ENCODE measurements around the gene HLCS.
A peak's percentile ranks its signal among the peaks of the same experiment; 100 is the strongest.

HLCS gene

GRCh38 chr21:36854391-36854790 is 112.1 kb downstream of the HLCS start:
- H3K36me3 ChIP-seq (ENCODE audit: insufficient read depth, low read length) = no peaks in the 10 kb centered on the region
- H3K27me3 ChIP-seq (ENCODE audit: insufficient read depth, low read length, poor library complexity, severe bottlenecking) = no peaks in the 10 kb centered on the region
- H3K4me3 ChIP-seq (ENCODE audit: low read length, poor library complexity, severe bottlenecking) = no peak overlapping the region
- H3F3A ChIP-seq (ENCODE audit: low read depth) = no peaks in the 10 kb centered on the region
- TF ChIP-seq EZH2phosphoT487 (IDR thresholded peaks at IDR 0.05; ENCODE audit: borderline replicate concordance) = no peak
- peak; percentile 85 for TF ChIP-seq CTCF (conservative IDR thresholded peaks at IDR 0.05; ENCODE audit: low read length)
- peak overlapping the region; percentile 29 for H3K4me2 ChIP-seq (ENCODE audit: low read depth, low read length, poor library complexity, severe bottlenecking)
- H3K9me2 ChIP-seq (replicated peaks; ENCODE audit: low read depth, low read length) = no peaks in the 10 kb centered on the region
- H4K20me1 ChIP-seq (ENCODE audit: insufficient read depth, low read length, poor library complexity, severe bottlenecking) = no peaks in the 10 kb centered on the region
- H3K79me2 ChIP-seq (ENCODE audit: insufficient read depth, low read length) = no peaks in the 10 kb centered on the region
- H3K9me3 ChIP-seq (ENCODE audit: insufficient read depth, low read depth, low read length) = no peaks in the 10 kb centered on the region
- peaks cover 3% of the 10 kb centered on the region for H3K4me1 ChIP-seq (ENCODE audit: insufficient read depth, low read length, poor library complexity, severe bottlenecking)
- H2AFZ ChIP-seq (ENCODE audit: low read length) = peak overlapping the region; percentile 78
- no peak overlapping the region for H3K9ac ChIP-seq (ENCODE audit: low read depth, low read length, poor library complexity, severe bottlenecking)

DNA sequence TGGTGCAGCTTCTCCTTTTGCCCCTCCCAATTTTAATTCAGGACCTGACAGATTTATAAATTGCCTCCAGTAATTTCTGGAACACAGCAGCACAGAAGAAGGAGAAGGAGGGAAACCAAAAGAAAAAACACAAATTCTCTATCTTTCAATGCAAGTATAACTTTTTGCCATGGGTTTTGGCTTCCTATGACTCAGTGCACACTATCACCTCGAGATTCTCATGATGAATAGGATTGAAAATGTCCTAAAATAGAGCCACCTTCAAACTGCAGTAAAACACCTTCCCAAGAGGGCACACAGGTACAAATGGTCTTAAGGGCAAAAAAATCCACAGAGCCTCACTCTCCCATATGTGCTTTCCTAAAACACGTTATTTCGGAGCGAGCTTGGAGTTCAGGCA is 113.6 kb downstream of the HLCS start:
- no peaks in the 10 kb centered on the region for H3K9me3 ChIP-seq (ENCODE audit: insufficient read depth, low read depth, low read length)
- H3K9me2 ChIP-seq (replicated peaks; ENCODE audit: low read depth, low read length) = no peaks in the 10 kb centered on the region
- H3K4me3 ChIP-seq (ENCODE audit: low read length, poor library complexity, severe bottlenecking) = no peak overlapping the region
- H3K9ac ChIP-seq (ENCODE audit: low read depth, low read length, poor library complexity, severe bottlenecking) = no peak overlapping the region
- peaks cover 3% of the 10 kb centered on the region for H3K4me1 ChIP-seq (ENCODE audit: insufficient read depth, low read length, poor library complexity, severe bottlenecking)
- no peak overlapping the region for H3K4me2 ChIP-seq (ENCODE audit: low read depth, low read length, poor library complexity, severe bottlenecking)
- H3F3A ChIP-seq (ENCODE audit: low read depth) = no peaks in the 10 kb centered on the region
- TF ChIP-seq EZH2phosphoT487 (IDR thresholded peaks at IDR 0.05; ENCODE audit: borderline replicate concordance) = no peak
- no peak for TF ChIP-seq CTCF (conservative IDR thresholded peaks at IDR 0.05; ENCODE audit: low read length)
- H3K79me2 ChIP-seq (ENCODE audit: insufficient read depth, low read length) = no peaks in the 10 kb centered on the region
- no peak overlapping the region for H2AFZ ChIP-seq (ENCODE audit: low read length)
- H3K27me3 ChIP-seq (ENCODE audit: insufficient read depth, low read length, poor library complexity, severe bottlenecking) = no peaks in the 10 kb centered on the region
- H3K36me3 ChIP-seq (ENCODE audit: insufficient read depth, low read length) = no peaks in the 10 kb centered on the region
- H4K20me1 ChIP-seq (ENCODE audit: insufficient read depth, low read length, poor library complexity, severe bottlenecking) = no peaks in the 10 kb centered on the region

DNA sequence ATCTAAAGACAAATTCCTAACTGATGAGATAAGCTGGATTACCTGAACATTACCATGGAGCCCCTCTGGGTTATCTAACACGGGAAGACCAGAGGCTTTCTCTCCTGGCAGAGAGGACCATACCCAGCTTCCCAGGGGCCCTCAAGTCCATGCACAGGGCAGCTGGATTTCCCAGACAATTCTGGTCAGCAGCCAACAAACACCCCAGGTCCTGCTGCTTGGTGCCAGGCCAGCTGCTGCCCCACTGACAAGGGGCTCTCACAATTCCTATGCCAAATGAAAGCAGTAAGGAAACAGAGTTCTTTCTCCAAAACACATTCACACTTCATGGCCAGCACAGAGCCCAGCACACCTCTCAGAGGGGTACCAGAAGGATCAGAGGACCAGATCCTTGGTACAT is 114.2 kb downstream of the HLCS start:
- H3K4me2 ChIP-seq (ENCODE audit: low read depth, low read length, poor library complexity, severe bottlenecking) = no peak overlapping the region
- no peaks in the 10 kb centered on the region for H3F3A ChIP-seq (ENCODE audit: low read depth)
- no peak overlapping the region for H3K9ac ChIP-seq (ENCODE audit: low read depth, low read length, poor library complexity, severe bottlenecking)
- no peaks in the 10 kb centered on the region for H3K27me3 ChIP-seq (ENCODE audit: insufficient read depth, low read length, poor library complexity, severe bottlenecking)
- H3K4me3 ChIP-seq (ENCODE audit: low read length, poor library complexity, severe bottlenecking) = no peak overlapping the region
- no peaks in the 10 kb centered on the region for H3K9me2 ChIP-seq (replicated peaks; ENCODE audit: low read depth, low read length)
- peaks cover 3% of the 10 kb centered on the region for H3K4me1 ChIP-seq (ENCODE audit: insufficient read depth, low read length, poor library complexity, severe bottlenecking)
- no peak overlapping the region for H2AFZ ChIP-seq (ENCODE audit: low read length)
- H3K9me3 ChIP-seq (ENCODE audit: insufficient read depth, low read depth, low read length) = no peaks in the 10 kb centered on the region
- H4K20me1 ChIP-seq (ENCODE audit: insufficient read depth, low read length, poor library complexity, severe bottlenecking) = no peaks in the 10 kb centered on the region
- TF ChIP-seq CTCF (conservative IDR thresholded peaks at IDR 0.05; ENCODE audit: low read length) = no peak
- no peak for TF ChIP-seq EZH2phosphoT487 (IDR thresholded peaks at IDR 0.05; ENCODE audit: borderline replicate concordance)
- H3K79me2 ChIP-seq (ENCODE audit: insufficient read depth, low read length) = no peaks in the 10 kb centered on the region
- no peaks in the 10 kb centered on the region for H3K36me3 ChIP-seq (ENCODE audit: insufficient read depth, low read length)

Measured in Loucy (cell line).